Measurements from ENCODE around the gene FAS.

The FAS gene

DNA sequence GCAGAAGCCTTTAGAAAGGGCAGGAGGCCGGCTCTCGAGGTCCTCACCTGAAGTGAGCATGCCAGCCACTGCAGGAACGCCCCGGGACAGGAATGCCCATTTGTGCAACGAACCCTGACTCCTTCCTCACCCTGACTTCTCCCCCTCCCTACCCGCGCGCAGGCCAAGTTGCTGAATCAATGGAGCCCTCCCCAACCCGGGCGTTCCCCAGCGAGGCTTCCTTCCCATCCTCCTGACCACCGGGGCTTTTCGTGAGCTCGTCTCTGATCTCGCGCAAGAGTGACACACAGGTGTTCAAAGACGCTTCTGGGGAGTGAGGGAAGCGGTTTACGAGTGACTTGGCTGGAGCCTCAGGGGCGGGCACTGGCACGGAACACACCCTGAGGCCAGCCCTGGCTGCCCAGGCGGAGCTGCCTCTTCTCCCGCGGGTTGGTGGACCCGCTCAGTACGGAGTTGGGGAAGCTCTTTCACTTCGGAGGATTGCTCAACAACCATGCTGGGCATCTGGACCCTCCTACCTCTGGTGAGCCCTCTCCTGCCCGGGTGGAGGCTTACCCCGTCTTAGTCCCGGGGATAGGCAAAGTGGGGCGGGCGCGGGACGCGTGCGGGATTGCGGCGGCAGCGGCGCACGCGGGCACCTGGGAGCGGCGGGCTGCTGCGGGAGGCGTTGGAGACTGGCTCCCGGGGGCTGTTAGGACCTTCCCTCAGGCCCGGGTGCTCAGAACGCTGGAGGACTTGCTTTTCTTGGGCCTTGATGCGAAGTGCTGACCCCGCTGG, at the start of gene FAS:
Gene FAS (plus strand): TSS at position 415 of the 777 bp plus-strand sequence. CDS start 79 bp downstream, at position 494.
- DNase-seq (ENCODE audit: low spot score) = peak; percentile 37

DNA sequence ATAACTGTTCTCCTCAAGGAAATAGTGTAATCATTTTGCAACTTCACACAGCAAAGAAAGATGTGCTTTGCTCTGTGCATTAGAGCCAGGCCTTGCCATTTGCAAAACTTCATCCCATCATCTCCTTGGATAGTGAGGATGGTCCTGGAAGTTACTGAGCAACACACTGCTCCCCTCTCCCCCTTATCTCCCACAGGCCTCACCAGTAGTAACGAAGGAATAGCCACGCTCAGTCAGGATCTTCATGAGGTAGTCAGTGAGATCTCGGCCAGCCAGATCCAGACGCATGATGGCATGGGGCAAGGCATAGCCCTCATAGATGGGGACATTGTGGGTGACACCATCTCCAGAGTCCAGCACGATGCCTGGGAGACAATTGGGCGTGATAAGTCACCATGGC, 49.6 kb upstream of the FAS start:
- DNase-seq (ENCODE audit: low spot score) = no peak

GRCh38 chr10:88943778-88944177, 46.8 kb upstream of the FAS start:
- DNase-seq (ENCODE audit: low spot score) = no peak

- no peak for DNase-seq (ENCODE audit: low spot score)
Measured at GRCh38 chr10:88944813-88945212, 45.8 kb upstream of the FAS start.

DNA sequence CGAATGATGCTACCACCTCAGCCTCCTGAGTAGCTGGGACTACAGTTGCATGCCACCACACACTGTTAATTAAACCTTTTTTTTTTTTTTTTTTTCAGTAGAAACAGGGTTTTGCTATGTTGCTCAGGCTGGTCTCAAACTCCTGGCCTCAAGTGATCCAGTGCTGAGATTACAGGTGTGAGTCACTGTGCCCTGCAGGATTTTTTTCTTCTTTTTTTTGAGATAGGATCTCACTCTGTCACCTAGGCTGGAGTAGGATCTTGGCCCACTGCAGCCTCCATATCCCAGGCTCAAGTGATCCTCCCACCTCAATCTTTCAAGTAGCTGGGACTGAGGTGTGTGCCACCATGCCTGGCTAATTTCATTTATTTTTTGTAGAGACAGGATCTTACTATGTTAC, 44.4 kb upstream of the FAS start:
- no peak for DNase-seq (ENCODE audit: low spot score)

- DNase-seq (ENCODE audit: low spot score) = no peak
Measured at GRCh38 chr10:88946965-88947590, 43.5 kb upstream of the FAS start.

DNA sequence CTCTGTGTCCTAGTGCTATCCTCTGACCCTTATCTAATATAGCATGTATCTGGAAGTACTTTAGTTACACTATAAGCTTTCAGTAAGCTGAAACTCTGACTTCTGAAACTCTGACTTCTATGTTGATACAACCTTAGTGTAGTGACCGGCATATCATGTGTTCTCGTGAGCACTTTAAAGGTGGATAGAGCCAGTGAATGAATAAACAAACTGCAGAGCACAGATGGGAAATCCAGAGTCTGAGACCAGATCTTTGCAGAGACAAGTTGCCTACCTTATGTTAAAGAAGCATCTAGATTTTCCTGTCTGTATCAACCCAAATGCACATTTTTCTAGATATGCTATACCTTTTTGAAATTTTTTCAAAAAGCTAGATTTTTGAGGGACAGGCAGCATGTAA, 41.5 kb upstream of the FAS start:
- DNase-seq (ENCODE audit: low spot score) = no peak

DNA sequence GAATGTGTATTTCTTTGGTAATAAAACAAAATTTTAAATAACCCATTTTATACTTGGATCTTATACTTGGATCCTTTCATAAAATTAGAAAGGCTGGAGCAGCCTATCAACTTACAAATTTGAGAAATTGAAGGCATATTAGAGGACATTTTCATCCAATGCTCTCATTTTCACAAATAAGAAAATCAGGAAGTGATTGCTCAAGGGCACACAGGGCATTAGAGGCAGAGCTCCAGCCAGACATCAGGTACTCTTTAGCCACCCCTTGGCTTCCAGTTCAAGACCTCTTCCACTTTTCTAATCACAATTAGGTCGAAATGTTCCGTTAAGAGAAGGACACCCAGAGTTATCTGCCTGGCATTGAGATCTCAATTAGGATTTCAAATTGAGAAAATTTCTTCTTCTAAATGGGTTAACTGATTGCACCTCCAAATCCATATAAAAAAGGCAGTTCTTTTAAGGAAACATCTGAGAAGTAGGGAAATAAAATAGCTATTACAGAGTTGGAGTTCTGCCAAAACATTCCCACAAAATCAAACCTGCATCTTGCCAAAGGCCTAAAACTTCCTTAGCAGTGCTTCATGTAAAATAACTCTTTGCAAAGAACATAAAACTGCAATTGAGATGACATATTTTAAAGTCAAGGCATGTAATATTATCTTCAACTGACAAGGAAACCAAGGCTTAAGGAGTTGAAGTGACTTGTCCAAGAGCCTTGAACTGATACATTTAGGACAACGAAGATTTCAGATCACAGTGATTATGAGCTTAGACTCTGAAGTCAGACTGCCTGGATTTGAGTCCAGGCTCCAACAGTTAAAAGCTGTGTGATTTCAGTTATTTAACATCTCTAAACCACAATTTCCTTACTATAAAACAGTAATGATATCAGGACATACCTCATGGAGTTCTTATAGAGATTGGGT, 40.4 kb upstream of the FAS start:
- DNase-seq (ENCODE audit: low spot score) = no peak

DNA sequence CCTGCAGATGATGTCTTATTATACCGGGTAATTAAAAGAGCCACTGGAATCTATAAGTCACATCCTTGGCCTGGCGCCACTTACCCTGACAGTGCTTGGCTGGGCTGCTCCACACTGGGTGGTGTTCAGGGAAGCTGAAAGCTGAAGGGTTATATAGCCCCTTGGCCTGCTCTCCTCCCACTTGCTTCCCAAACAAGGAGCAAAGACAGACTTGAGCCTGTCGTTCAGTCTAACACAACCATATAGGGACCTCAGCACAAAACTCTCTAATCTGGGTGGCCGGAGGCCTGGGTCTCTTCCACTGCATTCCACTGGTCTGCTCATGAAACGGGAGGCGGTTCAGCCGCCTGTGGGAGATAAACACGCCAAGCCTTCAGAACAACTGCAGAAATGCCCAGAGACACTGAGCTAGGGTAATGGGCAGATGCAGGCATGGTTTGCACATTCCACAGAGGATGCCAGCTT, 37.9 kb upstream of the FAS start, which contains the start of gene ACTA2:
Gene ACTA2 (minus strand): TSS at position 127 of the 465 bp plus-strand sequence. CDS start 3,843 bp downstream, outside the sequence.
- DNase-seq (ENCODE audit: low spot score) = no peak

- DNase-seq (ENCODE audit: low spot score) = no peak
Measured at GRCh38 chr10:88953662-88954061, 36.9 kb upstream of the FAS start.

- DNase-seq (ENCODE audit: low spot score) = no peak
Measured at GRCh38 chr10:88954458-88955083, 36.0 kb upstream of the FAS start.

- DNase-seq (ENCODE audit: low spot score) = no peak
Measured at GRCh38 chr10:88957381-88957780, 33.2 kb upstream of the FAS start.

DNA sequence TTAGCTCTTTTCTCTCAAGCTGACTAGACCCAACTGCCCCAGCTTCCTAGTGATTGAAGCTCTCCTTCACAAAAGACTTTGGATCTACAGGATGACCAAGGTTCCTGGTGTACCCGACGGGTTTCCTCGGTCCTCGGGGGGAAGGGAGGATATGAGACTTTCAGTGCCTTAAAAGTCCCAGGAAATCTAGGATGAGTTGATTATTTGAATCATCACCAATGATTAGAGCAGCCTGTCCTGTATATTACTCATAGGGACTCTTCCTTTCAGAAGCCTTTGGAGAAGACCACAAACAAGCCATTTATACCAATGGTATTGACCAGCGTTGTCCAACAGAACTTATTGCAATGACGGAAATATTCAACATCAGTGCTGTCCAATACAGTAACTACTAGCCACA, 31.9 kb upstream of the FAS start:
- DNase-seq (ENCODE audit: low spot score) = no peak

DNA sequence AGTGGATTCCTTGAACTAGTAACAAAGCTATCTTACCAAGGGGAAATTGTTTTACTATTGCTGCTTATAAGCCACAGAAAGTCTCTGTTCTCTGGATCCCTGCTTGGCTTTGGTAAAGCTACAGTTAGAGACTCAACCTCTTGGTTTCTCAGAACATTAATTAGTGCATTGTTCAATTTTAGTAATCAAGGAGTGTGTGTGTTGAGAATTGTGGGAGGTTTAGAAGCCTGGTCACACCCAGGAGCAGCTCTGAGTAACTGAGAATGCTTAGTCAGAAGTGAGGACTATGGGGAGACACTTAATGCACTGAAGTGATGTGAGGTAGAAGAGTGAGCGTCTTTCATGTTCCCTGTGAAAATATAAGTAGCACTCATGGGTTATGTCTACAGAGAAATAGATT, 29.8 kb upstream of the FAS start:
- DNase-seq (ENCODE audit: low spot score) = no peak

DNA sequence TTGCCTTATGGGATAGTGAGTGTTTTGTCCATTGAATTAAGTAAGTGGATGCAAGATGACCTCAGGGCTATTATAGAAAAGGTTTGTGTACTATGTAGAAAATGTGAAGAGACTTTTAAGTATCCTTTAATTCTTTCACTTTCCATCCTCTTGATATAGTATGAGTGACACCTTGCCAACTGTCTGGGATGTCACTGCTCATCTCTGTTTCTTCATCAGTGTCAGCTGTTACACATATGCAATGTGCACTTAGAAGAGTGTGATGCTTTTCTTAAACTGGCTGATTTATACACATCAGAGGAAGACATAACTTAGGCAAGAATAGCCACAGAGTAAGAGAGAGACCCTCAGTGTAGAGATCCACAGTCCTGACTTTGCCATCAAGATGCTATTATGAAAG, 29.3 kb upstream of the FAS start:
- no peak for DNase-seq (ENCODE audit: low spot score)

- no peak for DNase-seq (ENCODE audit: low spot score)
Measured at GRCh38 chr10:88962336-88962735, 28.3 kb upstream of the FAS start.

GRCh38 chr10:88963318-88963717, 27.3 kb upstream of the FAS start:
- no peak for DNase-seq (ENCODE audit: low spot score)

- no peak for DNase-seq (ENCODE audit: low spot score)
Measured at GRCh38 chr10:88964360-88964759, 26.2 kb upstream of the FAS start.

- DNase-seq (ENCODE audit: low spot score) = no peak
Measured at GRCh38 chr10:88964869-88965415, 25.7 kb upstream of the FAS start.

DNA sequence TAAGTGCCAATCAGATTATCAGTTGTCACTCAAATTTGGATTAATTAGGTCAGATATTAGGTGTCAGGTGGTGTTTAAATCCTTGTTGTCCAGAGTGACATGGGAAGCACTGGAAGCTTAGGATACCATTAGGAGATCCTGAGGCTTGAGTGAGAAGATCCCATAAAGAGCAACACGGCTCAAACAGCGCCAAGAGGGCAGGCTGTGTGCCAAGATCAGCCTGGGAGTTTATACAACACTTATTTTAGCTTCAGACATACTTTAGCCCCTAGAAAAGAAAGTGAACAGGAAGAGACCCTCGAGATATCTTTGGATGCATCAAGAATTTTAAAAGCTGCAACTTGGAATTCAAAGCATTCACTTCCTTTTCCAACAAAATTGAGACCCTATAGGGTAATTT, 23.8 kb upstream of the FAS start:
- no peak for DNase-seq (ENCODE audit: low spot score)

DNA sequence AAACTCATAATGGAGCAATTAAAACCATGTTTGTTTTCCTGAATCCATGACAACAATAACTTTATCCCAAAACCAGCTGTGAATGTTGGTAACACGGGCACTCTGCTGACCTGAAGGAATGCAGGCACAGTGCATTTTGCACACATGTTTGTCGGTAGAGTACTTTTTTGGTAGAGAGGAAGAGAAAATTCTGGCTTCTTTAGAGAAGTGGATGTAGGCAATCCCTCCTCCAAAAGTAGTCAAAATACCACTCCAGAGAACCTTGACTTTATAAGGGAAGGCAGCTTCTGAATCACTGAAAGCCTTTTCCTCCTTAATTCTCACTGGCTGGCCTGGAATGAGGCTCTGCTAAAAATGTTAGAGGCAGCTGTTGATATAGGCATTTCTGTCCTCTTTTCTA, 22.2 kb upstream of the FAS start:
- DNase-seq (ENCODE audit: low spot score) = no peak

Measured in globus pallidus (tissue), 1 donor.